Measurements from ENCODE around the gene LTBP1. TPM values are rescaled to one million over a fixed set of nuclear protein-coding genes. Genes with fewer than 3 reads are reported as not detected.

Gene LTBP1
- total RNA-seq, 1 donor from 2014 or later: 29.7 TPM

- H3K27me3 Mint-ChIP-seq (ENCODE audit: low read depth, unreplicated experiment): no peaks in the 10 kb centered on the region
- no peaks in the 10 kb centered on the region for H3K36me3 ChIP-seq (ENCODE audit: insufficient read depth, low read length)
- FAIRE-seq: no peak
- no peak overlapping the region for H3K4me2 ChIP-seq (ENCODE audit: low read length)
- H2AFZ ChIP-seq (ENCODE audit: low read depth, low read length): no peak overlapping the region
- TF ChIP-seq CTCF (IDR thresholded peaks at IDR 0.05; ENCODE audit: insufficient read depth, low read depth, low read length): no peak
- no peak overlapping the region for H3K4me3 ChIP-seq (ENCODE audit: insufficient read depth, low read depth, low read length)
- DNase-seq (ENCODE audit: low read depth): no peak
- no peak overlapping the region for H3K9ac ChIP-seq (ENCODE audit: low read length)
- H3K4me3 Mint-ChIP-seq (ENCODE audit: unreplicated experiment): no peak overlapping the region
- no peak overlapping the region for H3K27ac ChIP-seq (ENCODE audit: low read depth, low read length)
- H3K36me3 Mint-ChIP-seq (ENCODE audit: low read depth, unreplicated experiment): no peaks in the 10 kb centered on the region
- H3K4me1 ChIP-seq (ENCODE audit: insufficient read depth, low read length): peaks cover 28% of the 10 kb centered on the region
- peaks cover 33% of the 10 kb centered on the region for H3K4me1 Mint-ChIP-seq (ENCODE audit: low read depth, unreplicated experiment)
- no peaks in the 10 kb centered on the region for H3K27me3 ChIP-seq (ENCODE audit: insufficient read depth, low read length)
- H3K79me2 ChIP-seq (ENCODE audit: insufficient read depth, low read length): no peaks in the 10 kb centered on the region
- H3K9me3 Mint-ChIP-seq (ENCODE audit: unreplicated experiment): peaks cover 3% of the 10 kb centered on the region
- peaks cover 4% of the 10 kb centered on the region for H3K9me3 ChIP-seq (ENCODE audit: insufficient read depth, low read depth, low read length)
- H4K20me1 ChIP-seq (ENCODE audit: insufficient read depth, low read length): no peaks in the 10 kb centered on the region
- no peak overlapping the region for H3K27ac Mint-ChIP-seq (ENCODE audit: unreplicated experiment)
Measured at GRCh38 chr2:33024758-33025157, 78.0 kb downstream of the LTBP1 start.

GRCh38 chr2:33029459-33029858 lies 82.7 kb downstream of the LTBP1 start:
- Histone ChIP-seq H3K27ac (ENCODE audit: low read depth, low read length) (no peak overlapping the region), H3K9me3 (ENCODE audit: insufficient read depth, low read depth, low read length) (peaks cover 4% of the 10 kb centered on the region), H3K36me3 (ENCODE audit: insufficient read depth, low read length) (no peaks in the 10 kb centered on the region), H4K20me1 (ENCODE audit: insufficient read depth, low read length) (no peaks in the 10 kb centered on the region), H3K9ac (ENCODE audit: low read length) (no peak overlapping the region), H3K4me1 (ENCODE audit: insufficient read depth, low read length) (no peaks in the 10 kb centered on the region), H2AFZ (ENCODE audit: low read depth, low read length) (no peak overlapping the region), H3K4me2 (ENCODE audit: low read length) (no peak overlapping the region), H3K79me2 (ENCODE audit: insufficient read depth, low read length) (no peaks in the 10 kb centered on the region), H3K27me3 (ENCODE audit: insufficient read depth, low read length) (no peaks in the 10 kb centered on the region), H3K4me3 (ENCODE audit: insufficient read depth, low read depth, low read length) (no peak overlapping the region)
- DNase-seq (ENCODE audit: low read depth): no peak
- Mint-ChIP-seq H3K27me3 (ENCODE audit: low read depth, unreplicated experiment) (no peaks in the 10 kb centered on the region), H3K9me3 (ENCODE audit: unreplicated experiment) (peaks cover under 1% of the 10 kb centered on the region), H3K4me3 (ENCODE audit: unreplicated experiment) (no peak overlapping the region), H3K4me1 (ENCODE audit: low read depth, unreplicated experiment) (peaks cover 16% of the 10 kb centered on the region), H3K36me3 (ENCODE audit: low read depth, unreplicated experiment) (no peaks in the 10 kb centered on the region), H3K27ac (ENCODE audit: unreplicated experiment) (no peak overlapping the region)
- FAIRE-seq: no peak
- TF ChIP-seq CTCF (IDR thresholded peaks at IDR 0.05; ENCODE audit: insufficient read depth, low read depth, low read length) (no peak), EZH2 (IDR thresholded peaks at IDR 0.05; ENCODE audit: insufficient read depth, low read length) (no peak)

DNA sequence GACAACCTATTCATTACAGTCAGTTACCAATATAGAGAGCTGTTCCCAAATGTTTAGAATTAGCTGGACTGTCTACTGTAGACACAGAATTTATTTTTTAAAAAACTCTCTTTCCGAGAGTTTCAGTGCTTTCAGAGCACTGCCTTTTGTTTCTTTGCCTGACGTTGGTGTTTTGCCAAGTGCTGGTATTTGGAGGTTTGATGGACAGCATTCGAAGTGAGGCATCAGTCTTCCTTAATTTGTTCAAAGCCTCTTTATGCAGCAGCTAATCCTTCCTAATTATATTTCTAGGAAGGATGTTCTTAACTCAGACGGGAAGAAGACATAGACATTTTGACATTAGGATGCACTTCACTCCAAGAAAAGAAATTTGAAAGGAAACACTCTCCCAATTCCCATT lies 83.2 kb downstream of the LTBP1 start:
- Histone ChIP-seq H3K9ac (ENCODE audit: low read length) (no peak overlapping the region), H3K9me3 (ENCODE audit: insufficient read depth, low read depth, low read length) (peaks cover 1% of the 10 kb centered on the region), H3K27ac (ENCODE audit: low read depth, low read length) (no peak overlapping the region), H2AFZ (ENCODE audit: low read depth, low read length) (no peak overlapping the region), H3K4me3 (ENCODE audit: insufficient read depth, low read depth, low read length) (no peak overlapping the region), H3K79me2 (ENCODE audit: insufficient read depth, low read length) (no peaks in the 10 kb centered on the region), H3K27me3 (ENCODE audit: insufficient read depth, low read length) (no peaks in the 10 kb centered on the region), H3K36me3 (ENCODE audit: insufficient read depth, low read length) (no peaks in the 10 kb centered on the region), H3K4me2 (ENCODE audit: low read length) (no peak overlapping the region), H3K4me1 (ENCODE audit: insufficient read depth, low read length) (no peaks in the 10 kb centered on the region), H4K20me1 (ENCODE audit: insufficient read depth, low read length) (no peaks in the 10 kb centered on the region)
- H3K9me3 Mint-ChIP-seq (ENCODE audit: unreplicated experiment): no peaks in the 10 kb centered on the region
- no peak overlapping the region for H3K27ac Mint-ChIP-seq (ENCODE audit: unreplicated experiment)
- H3K4me1 Mint-ChIP-seq (ENCODE audit: low read depth, unreplicated experiment): peaks cover 15% of the 10 kb centered on the region
- FAIRE-seq (no peak), DNase-seq (ENCODE audit: low read depth) (no peak)
- no peak overlapping the region for H3K4me3 Mint-ChIP-seq (ENCODE audit: unreplicated experiment)
- H3K36me3 Mint-ChIP-seq (ENCODE audit: low read depth, unreplicated experiment): no peaks in the 10 kb centered on the region
- no peak for TF ChIP-seq EZH2 (IDR thresholded peaks at IDR 0.05; ENCODE audit: insufficient read depth, low read length)
- TF ChIP-seq CTCF (IDR thresholded peaks at IDR 0.05; ENCODE audit: insufficient read depth, low read depth, low read length): no peak
- H3K27me3 Mint-ChIP-seq (ENCODE audit: low read depth, unreplicated experiment): no peaks in the 10 kb centered on the region

Measured in astrocyte (in vitro differentiated cells and primary cell).